ENCODE measurements around the gene H6PD. TPM values are rescaled to one million over a fixed set of nuclear protein-coding genes. Genes with fewer than 3 reads are reported as not detected.
A peak's percentile ranks its signal among the peaks of the same experiment; 100 is the strongest.

H6PD gene
- total RNA-seq, 1 donor from 2014 or later, result 70.7 TPM

DNA sequence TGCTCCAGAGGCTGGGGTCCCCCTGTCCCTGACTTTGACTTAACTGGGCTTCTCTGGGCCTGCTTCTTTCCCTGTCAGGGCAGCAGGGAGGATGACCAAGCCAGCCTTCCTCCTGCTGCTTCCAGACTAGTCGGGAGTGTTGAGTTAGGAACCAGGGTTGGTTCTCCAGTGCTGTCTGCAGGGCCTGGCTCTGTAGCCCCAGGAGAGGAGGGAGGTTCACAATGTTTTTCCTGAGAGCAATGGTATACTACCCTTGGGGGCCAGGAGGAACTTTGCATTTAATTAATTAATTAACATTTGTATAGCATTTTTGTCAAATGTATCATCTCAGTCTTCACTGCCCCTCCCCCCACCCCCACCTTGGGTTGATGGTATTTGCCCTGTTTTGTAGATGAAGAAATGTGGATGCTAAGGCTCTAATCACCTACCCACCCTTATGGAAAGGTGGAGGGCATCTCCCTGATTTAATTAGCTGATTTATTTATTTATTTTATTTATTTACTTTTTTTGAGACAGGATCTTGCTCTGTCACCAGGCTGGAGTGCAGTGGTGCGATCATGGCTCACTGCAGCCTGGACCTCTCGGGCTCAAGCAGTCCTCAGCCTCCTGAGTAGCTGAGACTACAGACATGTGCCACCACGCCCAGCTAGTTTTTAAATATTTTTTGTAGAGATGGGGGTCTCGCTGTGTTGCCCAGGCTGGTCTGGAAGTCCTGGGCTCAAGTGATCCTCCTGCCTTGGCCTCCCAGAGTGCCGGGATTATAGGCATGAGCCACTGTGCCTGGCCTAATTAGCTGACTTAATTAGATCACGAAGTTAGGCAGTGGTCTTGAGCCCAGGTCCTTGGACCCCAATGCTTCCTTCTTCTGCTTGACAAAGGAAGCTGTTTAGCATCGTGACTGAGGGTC is 6.6 kb downstream of the H6PD start:
- no peak for DNase-seq (ENCODE audit: low spot score)

DNA sequence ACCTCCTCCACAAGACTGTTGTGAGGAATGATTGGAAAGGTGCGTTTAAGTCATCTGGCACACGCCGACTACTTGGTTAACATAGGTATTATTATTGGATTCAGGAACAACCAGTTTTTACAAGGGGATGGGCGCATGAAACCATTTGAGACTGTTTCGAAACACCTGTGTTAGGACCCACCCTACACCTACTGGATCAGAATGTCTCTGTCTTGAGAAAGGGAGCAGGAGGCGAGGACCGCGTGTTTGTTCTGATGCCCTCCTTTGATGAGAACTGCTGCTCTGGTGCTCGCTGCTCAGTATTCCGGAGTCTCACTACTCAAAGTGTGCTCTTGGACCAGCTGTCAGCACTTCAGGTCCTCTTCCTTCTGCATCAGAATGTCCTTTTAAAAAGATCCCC is 7.3 kb downstream of the H6PD start:
- no peak for DNase-seq (ENCODE audit: low spot score)

DNA sequence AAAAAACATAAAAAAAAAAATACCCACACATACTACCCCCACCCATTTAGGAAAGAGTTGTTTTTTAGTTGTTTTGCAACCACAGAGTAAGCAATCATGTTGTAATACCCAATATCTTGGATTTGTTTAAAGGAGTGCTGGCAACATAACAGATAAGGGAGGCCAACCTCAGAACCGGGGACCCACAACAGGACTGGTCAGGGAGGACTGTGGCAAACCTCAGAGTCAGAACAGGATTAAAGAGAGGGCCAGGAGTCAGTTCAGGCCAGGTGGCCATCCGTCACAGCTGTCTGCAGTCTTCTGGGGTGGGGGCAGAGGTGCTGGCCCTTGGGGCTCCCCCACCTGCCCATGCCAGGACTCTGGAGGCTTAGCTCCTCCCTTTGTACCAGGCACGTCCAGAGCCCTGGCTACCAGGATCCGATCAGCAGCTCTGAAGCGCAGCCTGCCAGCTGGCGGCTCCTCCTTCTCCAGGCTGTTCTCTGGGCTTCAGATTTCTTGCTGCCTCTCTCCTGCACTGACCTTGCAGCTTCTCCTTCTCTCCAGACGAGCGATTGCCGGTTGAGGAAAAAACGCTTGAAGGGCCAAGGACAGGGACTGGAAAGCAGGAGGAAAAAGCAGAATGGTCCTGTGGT is 7.9 kb downstream of the H6PD start:
- DNase-seq (ENCODE audit: low spot score), result peak; percentile 77

DNA sequence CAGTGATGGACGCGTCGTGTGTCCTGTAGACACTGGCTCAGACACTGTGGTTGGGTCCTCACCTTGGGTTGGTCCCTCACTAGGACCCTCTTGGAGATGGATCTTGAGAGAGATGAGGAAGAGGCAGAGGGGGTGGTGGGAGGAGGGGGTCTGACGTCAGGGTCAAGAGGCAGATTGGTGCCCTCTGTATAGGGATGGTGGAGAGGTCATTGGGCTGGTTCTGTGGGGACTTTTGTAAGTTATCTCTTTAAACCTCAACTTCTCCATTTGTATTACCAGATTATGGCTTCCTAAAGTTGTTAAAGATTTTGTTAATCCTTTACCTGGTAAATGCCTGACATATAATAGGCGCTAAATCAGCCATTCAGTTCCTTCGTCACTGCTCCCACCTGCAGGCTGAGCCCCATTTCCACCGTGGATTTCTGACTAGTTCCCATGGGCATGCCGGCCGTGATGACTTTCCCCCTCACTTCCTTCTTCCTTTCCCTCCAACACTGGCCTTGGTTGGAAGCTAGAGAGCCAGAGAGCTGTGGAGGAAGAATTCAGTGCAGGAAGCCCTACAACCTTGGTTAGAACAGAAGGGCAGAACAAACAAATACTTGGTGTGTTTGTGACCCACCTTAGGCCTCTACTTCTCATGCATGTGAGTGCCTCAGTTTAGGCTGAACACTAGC is 8.6 kb downstream of the H6PD start:
- DNase-seq (ENCODE audit: low spot score), result no peak

DNA sequence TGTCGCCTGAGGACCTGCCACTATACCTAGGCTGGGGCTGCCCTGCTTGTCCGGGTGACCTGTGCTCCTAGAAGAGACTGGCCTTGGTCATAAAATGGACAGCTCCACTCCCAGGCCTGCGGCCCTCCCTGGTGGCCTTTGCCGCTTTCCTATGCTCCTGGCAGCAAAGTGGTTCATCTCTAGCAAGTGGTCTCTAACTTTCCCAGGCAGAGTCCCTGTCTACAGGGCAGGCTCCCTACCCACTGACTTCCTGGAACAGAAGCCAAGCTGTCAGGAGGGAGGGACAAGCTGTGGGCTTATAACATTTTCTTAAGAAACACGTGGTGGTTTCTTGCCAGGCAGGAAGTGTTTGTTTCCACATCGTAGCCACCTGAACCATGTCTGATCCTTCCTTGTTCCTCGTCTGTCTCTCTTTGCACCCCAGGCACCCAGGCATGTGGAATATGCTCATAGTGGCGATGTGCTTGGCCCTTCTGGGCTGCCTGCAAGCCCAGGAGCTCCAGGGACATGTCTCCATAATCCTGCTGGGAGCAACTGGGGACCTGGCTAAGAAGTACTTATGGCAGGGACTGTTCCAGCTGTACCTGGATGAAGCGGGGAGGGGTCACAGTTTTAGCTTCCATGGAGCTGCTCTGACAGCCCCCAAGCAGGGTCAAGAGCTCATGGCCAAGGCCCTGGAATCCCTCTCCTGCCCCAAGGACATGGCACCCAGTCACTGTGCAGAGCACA is 10.1 kb downstream of the H6PD start:
- peak; percentile 79 for DNase-seq (ENCODE audit: low spot score)

DNA sequence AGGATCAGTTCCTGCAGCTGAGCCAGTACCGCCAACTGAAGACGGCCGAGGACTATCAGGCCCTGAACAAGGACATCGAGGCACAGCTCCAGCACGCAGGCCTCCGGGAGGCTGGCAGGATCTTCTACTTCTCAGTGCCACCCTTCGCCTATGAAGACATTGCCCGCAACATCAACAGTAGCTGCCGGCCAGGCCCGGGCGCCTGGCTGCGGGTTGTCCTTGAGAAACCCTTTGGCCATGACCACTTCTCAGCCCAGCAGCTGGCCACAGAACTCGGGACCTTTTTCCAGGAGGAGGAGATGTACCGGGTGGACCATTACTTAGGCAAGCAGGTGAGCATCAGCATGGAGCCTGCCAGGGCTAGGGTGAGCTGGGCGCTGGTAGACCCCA is 10.7 kb downstream of the H6PD start:
- DNase-seq (ENCODE audit: low spot score), result no peak

DNA sequence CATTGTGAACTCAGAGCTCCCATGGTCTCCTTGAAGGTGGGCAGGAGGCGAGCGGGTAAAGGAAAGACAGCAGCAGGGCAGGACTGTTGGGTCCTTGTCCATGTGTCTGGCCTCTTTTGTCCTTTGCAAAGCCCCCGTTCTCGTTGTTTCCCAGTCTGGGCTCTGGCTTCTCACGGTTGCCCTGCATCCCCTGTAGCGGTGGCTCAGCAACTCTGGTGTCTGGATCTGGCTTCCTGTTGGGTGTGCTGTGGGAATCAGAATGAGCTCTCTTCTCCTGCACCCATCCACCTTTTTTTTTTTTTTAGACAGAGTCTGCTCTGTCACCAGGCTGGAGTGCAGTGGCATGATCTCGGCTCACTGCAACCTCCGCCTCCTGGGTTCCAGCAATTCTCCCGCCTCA is 11.1 kb downstream of the H6PD start:
- no peak for DNase-seq (ENCODE audit: low spot score)

DNA sequence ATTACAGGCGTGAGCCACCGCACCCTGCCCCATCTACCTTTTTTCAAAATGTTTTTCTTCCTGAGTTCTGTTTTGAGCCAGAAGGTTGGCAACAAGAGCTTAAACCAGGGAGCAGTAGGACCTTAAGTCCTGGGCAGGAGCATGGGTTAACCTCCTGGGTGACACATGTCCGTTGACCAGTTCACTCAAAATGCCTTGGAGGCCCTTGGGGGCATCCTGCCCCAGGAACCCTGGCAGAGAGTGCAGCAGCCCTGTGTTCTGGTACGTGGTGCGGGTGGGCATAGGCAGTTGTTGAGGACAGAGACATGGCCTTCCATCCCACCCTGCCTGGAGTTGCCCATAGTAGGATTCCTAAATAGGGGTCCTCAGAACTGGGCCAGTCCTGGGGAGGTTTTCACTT is 11.6 kb downstream of the H6PD start:
- DNase-seq (ENCODE audit: low spot score), result no peak

DNA sequence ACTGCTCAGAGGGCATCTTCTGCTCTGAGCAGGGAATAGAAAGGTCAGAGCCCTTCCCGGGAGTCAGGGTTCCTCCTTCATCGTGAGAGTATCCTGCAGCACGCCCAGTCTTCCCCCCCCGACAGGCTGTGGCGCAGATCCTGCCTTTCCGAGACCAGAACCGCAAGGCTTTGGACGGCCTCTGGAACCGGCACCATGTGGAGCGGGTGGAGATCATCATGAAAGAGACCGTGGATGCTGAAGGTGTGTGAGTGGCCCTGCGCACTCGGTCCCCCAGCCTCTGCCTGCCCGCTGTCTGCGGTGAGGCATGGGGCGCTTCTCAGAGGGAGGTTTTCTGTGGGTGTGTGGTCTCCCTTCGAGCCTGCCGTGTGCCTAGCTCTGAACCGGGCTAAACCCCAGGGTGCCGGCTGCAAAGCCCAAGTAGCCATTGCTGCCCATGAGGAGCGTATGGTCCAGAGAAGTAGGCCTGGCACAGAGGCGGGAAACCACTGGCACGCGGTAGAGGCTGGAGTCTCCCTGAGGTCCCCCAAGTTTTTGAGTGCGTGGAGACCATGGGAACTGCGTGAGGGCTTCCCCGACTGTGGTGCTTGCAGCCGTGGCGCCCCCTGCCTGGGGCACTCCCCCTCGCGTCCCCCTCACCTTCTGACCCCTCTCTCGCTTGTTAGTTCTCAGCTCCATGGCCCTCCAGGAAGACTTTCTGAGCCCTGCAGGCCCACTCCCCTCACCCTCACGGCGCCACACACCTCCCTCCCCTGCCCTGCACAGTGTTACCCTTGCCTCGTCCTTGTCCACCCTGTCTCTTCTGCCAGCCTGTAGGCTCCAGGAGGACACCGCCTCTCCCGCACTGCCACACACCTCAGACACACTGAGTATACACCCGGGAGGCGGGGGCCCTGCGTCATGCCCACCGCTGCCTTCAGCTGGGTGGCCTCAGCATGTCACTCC is 12.5 kb downstream of the H6PD start:
- DNase-seq (ENCODE audit: low spot score), result no peak

DNA sequence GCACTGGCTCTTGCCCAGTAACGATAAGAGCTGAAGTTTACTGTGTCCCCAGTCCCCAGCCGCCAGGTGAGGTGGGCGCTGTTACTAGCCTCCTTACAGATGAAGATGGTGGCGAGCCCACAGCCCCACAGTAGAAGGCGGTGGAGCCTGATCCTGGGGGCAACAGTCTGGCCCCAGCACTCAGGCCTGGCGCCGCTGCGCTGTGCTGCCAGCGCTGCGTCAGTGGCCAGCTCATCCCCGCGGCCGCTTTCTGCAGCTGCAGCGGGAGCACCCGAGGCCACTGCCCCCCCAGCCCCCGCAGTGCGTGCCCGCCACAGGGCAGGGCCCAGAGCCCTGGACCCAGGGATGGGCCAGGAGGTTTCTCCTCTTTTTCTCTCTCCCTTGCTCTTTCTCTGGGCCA is 13.3 kb downstream of the H6PD start:
- no peak for DNase-seq (ENCODE audit: low spot score)

DNA sequence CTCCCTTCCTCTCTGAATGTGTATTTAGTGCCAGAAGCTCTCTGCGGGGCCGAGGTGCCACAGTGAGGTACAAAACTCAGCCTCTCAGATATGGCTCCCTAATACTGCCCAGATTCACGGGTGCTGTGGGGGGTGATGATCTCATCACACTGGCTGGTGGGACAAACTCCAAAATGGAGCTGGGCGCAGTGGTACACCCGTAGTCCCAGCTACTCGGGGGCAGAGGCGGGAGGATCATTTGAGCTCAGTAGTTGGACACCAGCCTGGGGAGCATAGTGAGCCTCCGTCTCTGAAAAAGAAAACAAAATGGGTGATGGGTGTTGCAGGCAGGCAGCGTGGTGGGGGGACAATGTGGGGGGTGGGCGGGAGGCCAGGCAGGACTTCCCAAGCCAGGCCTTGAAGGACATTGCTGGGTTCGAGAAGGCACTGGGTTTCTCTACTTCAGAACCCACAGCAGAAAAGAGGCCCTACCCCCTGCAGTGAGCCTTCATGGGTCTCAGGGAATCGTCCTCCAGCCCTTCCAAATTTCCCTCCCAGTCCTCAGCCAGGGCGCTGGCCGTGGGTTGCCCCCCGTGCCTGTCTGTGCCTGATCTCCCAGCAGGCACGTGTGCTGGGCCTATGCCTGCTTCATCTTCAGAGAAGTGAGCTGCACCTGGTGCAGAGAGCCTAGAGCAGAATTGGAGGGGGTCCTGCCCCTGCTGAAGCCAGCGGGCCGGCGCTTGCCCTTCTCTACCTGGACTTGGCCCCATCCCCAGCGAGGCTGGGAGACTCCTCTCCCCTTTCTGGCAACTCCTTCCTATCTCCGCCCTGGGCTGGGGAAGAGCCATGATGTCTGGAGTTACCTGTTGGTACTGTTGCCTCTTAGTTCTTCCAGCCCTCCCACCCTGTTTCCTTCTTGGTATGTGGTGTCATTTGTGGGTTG is 14.0 kb downstream of the H6PD start:
- DNase-seq (ENCODE audit: low spot score), result no peak

DNA sequence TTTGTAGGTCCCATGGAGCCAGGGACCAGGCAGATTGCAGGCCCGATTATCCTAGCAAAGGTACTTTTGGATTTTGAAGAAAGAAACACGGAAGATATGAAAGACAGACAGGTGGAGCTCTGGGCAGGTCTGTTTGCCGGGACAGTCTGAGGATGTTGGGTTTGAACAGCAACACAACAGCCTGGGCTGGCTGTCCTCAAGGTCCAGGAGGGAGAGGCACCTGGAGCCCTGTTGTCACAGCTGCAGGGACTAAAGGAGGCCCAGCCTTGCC is 14.6 kb downstream of the H6PD start:
- DNase-seq (ENCODE audit: low spot score), result no peak

DNA sequence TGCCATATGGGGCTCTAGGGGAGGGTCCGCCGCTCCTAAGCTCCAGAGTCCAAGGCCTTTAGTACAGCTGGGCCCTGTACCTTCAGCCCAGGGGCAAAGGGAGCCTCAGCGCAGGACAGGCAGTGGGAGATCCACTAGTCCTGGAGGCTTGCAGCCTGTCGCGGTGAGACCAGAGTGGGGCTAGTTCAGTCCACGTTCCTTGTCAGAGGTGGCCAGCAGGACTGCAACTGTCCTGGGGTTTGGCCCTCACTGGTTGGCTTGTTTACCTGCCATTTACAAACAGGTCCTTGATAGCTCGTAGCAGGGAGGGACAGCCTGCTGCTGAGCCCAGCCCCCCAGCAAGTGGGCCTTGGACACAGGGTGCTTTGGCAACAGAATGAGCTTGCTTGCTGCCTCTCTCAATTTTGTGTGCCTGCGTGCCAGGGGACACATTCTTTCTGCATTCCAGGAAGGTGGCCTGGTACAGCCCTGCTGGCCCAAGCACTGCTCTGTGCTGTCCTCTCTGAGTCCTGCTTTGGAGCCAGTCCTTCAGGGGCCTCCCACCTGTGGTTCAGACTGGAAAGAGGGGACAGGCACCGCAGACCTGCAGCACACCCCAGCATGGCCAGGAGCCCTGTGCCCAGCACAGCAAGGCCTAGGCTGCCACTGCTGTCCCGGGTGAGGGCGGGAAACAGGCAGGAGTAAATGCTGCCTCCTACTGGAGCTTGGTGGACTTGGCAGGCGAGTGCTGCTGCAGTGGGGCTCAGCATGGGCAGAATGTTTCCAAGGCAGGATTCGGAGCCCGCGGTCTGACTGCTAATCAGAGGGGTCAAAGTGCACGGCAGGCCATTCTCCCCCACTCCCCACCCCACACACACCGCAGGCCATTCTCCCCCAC is 15.2 kb downstream of the H6PD start:
- DNase-seq (ENCODE audit: low spot score), result no peak

DNA sequence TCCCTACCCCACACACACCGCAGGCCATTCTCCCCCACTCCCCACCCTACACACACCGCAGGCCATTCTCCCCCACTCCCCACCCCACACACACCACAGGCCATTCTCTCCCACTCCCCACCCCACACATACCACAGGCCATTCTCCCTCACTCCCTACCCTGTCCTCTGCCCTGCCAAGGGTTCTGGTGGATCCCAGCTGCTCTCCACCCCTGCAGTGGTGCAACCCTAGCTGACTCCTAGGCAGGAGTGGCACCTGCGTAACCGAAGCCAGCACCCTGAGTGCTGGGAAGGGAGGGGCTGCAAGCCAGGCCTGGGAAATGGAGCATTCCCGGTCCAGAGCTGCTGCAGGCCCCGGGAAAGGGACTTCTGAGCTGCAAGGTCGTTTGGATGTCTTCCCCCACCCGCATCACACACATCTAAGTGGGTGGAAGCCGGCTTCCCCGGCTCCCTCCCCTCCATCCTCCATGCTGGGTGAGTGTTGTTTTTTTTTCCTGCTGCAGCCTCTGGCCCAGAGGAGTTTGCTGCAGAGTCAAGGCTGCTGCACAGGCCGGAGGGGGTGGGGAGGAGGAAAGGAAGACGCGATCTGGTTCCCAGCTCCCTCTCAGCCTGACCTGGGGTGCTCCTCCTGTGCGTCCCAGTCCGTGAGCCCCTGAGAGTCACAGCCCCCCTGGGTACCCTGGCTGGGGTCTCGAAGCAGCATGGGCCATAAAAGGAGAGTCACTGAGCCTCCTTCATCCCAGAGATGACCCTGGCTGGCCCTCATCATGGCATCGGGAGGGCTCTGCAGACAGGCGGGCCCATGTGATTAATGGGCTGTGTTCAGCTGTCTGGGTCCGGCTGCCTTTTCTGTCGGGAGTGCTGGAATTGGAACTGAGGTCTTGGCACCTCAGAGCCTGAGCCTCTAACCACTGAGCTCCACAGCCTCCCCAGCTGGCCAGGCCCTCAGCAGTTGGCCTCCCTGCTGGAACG is 16.1 kb downstream of the H6PD start:
- DNase-seq (ENCODE audit: low spot score), result no peak

DNA sequence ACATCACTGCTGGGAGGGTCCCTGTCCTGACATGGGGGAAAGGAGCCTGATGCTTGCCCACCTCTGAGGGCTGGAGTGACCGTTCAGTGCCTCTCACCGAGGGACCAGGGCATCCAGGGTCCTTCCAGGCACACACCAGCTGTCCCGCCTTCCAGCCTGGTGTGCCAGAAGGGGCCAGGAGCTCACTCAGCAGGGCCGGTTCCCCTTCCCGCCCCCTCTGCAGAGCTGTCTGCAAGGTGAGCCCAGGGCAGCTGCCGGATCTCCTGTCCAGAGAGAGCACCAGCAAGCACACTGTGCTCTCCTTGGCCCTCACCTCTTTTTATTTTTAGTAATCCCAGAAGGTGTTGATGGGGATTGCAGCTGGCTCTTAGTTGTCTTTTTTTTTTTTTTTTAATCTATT is 16.9 kb downstream of the H6PD start:
- DNase-seq (ENCODE audit: low spot score), result no peak

DNA sequence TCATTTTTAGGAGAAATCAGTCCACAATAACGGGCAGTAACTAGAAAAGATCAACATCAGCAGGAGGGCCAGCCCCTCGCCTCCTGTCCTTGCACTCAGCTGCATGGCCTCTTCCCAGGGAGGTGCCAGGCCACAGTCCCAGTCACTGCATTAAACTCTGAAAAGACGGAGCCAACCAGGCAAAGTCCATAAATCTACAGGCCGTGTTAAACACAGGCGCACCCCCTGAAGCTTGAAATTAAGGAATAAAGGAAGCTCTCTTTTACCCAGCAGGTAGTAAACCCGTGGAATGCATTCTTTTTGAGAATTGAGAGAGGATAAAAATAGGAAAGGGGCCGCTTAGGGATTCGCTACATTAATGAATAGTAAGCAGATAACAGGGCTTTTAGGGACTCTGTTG is 18.4 kb downstream of the H6PD start:
- DNase-seq (ENCODE audit: low spot score), result no peak

DNA sequence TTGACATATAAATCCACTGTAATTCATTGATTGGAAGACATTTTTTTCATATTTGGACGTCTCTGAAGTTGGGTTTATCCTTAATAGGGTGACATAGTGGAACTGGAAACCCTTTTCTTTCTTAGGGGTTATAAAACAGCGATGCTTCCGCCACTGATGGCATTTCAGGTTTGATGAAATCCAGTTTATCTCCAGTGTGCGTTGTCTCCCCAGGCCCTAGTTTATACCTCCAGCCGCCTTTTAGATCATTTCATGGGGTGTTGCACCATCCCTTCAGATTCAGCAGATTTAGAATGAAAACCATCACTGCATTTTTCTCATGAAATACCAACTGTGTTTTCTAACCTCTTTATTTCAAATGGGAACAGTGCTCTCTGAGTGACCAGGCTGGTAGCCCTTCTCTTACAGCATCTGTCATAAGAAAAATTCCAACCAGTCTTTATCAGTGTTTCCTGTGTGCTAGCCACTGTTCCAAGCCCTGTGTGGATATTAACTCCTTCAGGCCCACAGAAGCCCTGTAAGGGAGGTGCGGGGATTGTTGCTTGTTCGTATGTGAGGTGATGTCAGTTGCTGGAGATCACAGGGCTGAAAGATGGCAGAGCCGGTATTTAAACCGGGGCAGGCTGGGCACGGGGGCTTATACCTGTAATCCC is 19.0 kb downstream of the H6PD start:
- DNase-seq (ENCODE audit: low spot score), result no peak

Measured in ureter (tissue), 1 donor.